PC-3 (cell line): ENCODE data around the gene CRISPLD2.

Experiments used
- EZH2 ChIP-seq: fragments of 300-600 bp; sonication (generic); IDR thresholded peaks from one replicate; pipeline ENCODE4 v1.6.1; 2017; ENCODE audit warnings: antibody characterized with exemption, mild to moderate bottlenecking, low read length; ENCODE audit not compliant: unreplicated experiment
- TF ChIP-seq, protein P1 (sequence below): fragments of 300-600 bp; sonication (generic); conservative IDR thresholded peaks from 2 replicates; pipeline ENCODE4 v1.5.1; 2017; ENCODE audit warnings: antibody characterized with exemption, low read depth, mild to moderate bottlenecking, low read length

- TF ChIP-seq, protein P1, sequence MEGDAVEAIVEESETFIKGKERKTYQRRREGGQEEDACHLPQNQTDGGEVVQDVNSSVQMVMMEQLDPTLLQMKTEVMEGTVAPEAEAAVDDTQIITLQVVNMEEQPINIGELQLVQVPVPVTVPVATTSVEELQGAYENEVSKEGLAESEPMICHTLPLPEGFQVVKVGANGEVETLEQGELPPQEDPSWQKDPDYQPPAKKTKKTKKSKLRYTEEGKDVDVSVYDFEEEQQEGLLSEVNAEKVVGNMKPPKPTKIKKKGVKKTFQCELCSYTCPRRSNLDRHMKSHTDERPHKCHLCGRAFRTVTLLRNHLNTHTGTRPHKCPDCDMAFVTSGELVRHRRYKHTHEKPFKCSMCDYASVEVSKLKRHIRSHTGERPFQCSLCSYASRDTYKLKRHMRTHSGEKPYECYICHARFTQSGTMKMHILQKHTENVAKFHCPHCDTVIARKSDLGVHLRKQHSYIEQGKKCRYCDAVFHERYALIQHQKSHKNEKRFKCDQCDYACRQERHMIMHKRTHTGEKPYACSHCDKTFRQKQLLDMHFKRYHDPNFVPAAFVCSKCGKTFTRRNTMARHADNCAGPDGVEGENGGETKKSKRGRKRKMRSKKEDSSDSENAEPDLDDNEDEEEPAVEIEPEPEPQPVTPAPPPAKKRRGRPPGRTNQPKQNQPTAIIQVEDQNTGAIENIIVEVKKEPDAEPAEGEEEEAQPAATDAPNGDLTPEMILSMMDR = no peak
- TF ChIP-seq EZH2 = no peak
Measured at GRCh38 chr16:84841787-84842300, 22.1 kb downstream of the CRISPLD2 start.
